Measurements from ENCODE around the gene LEKR1. TPM values are rescaled to one million over a fixed set of nuclear protein-coding genes. Genes with fewer than 3 reads are reported as not detected.

Gene LEKR1
- total and polyA plus RNA-seq, 5 donors: 0.97 to 2.0 (median 1.5) TPM

GRCh38 chr3:157040456-157040855, 214.3 kb downstream of the LEKR1 start:
- Histone ChIP-seq H3K27me3 (ENCODE audit: control insufficient read depth, insufficient read depth) (no peaks in the 10 kb centered on the region), H3K9me3 (ENCODE audit: control insufficient read depth, low read length) (no peaks in the 10 kb centered on the region), H3K4me3 (ENCODE audit: low read length) (no peak overlapping the region), H3K4me1 (ENCODE audit: control insufficient read depth, insufficient read depth, low read length) (peaks cover 3% of the 10 kb centered on the region), H3K27ac (ENCODE audit: low read length) (no peak overlapping the region)
- DNase-seq (no peak), ATAC-seq (no peak)
- intact Hi-C loops (cut with DNase I): no loop called here

- no peak overlapping the region for H3K4me3 ChIP-seq (ENCODE audit: low read length)
- H3K4me1 ChIP-seq (ENCODE audit: control insufficient read depth, insufficient read depth, low read length): peaks cover 3% of the 10 kb centered on the region
- ATAC-seq: no peak
- DNase-seq: no peak
- H3K27me3 ChIP-seq (ENCODE audit: control insufficient read depth, insufficient read depth): no peaks in the 10 kb centered on the region
- intact Hi-C loops (cut with DNase I): no loop called here
- H3K9me3 ChIP-seq (ENCODE audit: control insufficient read depth, low read length): no peaks in the 10 kb centered on the region
- no peak overlapping the region for H3K27ac ChIP-seq (ENCODE audit: low read length)
- 96% methylated on average over 2 of the region's 2 CpGs for WGBS
These were observed 216.1 kb downstream of the LEKR1 start for GRCh38 chr3:157042226-157042625.

DNA sequence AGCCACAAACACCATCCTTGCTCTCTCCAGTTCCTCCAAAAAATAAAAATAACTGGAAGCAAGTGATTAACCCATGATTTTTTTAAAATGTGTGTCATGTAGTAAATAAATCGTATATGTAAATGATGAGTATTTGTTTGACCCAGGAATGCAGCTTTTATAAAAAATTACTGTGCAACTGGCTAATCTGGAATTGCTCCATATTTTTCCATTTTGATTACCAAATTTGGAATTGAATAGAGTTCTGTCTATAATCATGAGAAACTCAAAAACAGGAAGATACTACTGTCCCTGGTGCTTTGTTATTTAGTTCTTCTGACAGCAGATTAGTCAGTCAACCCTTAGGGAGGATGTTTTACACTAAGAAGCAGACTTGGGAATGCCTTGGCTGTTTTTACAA, 217.6 kb downstream of the LEKR1 start:
- intact Hi-C loops (cut with DNase I): no loop called here
- no peaks in the 10 kb centered on the region for H3K27me3 ChIP-seq (ENCODE audit: control insufficient read depth, insufficient read depth)
- H3K4me3 ChIP-seq (ENCODE audit: low read length): no peak overlapping the region
- no peak overlapping the region for H3K27ac ChIP-seq (ENCODE audit: low read length)
- H3K9me3 ChIP-seq (ENCODE audit: control insufficient read depth, low read length): no peaks in the 10 kb centered on the region
- DNase-seq (no peak), ATAC-seq (no peak)
- 71% methylated on average over 1 of the region's 1 CpG for WGBS
- peaks cover 3% of the 10 kb centered on the region for H3K4me1 ChIP-seq (ENCODE audit: control insufficient read depth, insufficient read depth, low read length)

DNA sequence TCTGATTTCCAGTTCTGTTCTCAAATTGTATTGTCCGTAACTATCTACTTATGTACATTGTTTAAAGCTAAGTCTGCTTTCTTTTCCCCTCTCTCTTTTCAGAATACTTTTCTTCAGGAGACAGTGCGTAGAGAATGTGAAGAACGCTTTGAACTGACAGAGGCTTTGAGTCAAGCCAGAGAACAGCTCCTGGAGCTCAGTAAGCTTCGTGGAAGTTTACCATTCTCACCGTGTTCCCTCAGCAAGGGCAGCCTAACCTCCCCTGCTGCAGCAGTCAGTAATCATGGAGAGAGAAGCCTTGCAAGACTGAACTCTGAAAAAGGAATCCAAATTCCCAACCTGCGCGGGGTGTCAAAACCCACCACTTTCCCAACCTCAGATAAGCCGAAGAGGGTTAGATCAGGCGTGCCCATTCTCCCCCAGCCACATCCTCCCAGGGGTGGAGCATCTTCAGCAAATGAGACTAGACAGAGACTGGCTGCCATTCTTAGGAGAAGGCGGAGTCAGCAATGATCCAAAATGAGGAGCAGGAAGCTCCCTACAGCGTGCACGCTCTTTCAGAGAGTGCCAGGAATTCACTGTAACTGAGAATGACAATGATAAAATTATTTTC, 219.2 kb downstream of the LEKR1 start:
- DNase-seq (no peak), ATAC-seq (peak; percentile 76 to 82)
- Histone ChIP-seq H3K4me3 (ENCODE audit: low read length) (no peak overlapping the region), H3K27ac (ENCODE audit: low read length) (peak overlapping the region; percentile 2), H3K4me1 (ENCODE audit: control insufficient read depth, insufficient read depth, low read length) (peaks cover 3% of the 10 kb centered on the region), H3K27me3 (ENCODE audit: control insufficient read depth, insufficient read depth) (no peaks in the 10 kb centered on the region), H3K9me3 (ENCODE audit: control insufficient read depth, low read length) (no peaks in the 10 kb centered on the region)
- 46% methylated on average over 12 of the region's 12 CpGs for WGBS
- intact Hi-C loops (cut with DNase I): no loop called here

DNA sequence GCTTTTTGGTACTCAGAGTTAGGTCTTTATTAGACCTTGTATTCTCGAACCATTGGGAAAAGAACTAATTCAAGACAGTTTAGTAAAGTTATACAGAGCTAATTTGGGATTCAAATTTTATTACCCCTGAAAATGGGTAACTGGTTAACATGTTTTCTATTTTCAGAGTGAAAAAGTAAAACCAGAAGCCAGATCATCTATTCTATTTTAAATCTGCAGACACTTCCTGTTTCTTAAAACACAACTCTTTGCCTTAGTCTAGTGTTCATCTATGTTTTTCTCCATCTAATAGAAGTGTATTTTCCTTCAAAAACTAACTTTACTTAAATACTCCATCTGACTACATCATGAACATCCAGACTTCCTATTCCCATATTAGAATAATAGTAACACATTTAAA, 220.4 kb downstream of the LEKR1 start:
- Histone ChIP-seq H3K27me3 (ENCODE audit: control insufficient read depth, insufficient read depth) (no peaks in the 10 kb centered on the region), H3K4me1 (ENCODE audit: control insufficient read depth, insufficient read depth, low read length) (peaks cover 3% of the 10 kb centered on the region), H3K27ac (ENCODE audit: low read length) (no peak overlapping the region), H3K9me3 (ENCODE audit: control insufficient read depth, low read length) (no peaks in the 10 kb centered on the region), H3K4me3 (ENCODE audit: low read length) (no peak overlapping the region)
- ATAC-seq (no peak), DNase-seq (no peak)
- 85% methylated on average over 1 of the region's 1 CpG for WGBS
- intact Hi-C loops (cut with DNase I): no loop called here

- no peak for DNase-seq
- H3K27ac ChIP-seq (ENCODE audit: low read length): no peak overlapping the region
- no peaks in the 10 kb centered on the region for H3K27me3 ChIP-seq (ENCODE audit: control insufficient read depth, insufficient read depth)
- H3K4me1 ChIP-seq (ENCODE audit: control insufficient read depth, insufficient read depth, low read length): no peaks in the 10 kb centered on the region
- 85% methylated on average over 3 of the region's 3 CpGs for WGBS
- no peaks in the 10 kb centered on the region for H3K9me3 ChIP-seq (ENCODE audit: control insufficient read depth, low read length)
- intact Hi-C loops (cut with DNase I): no loop called here
- ATAC-seq: no peak
- H3K4me3 ChIP-seq (ENCODE audit: low read length): no peak overlapping the region
These were observed 224.9 kb downstream of the LEKR1 start for GRCh38 chr3:157051055-157051454.

GRCh38 chr3:157051591-157051990, 225.4 kb downstream of the LEKR1 start:
- Histone ChIP-seq H3K9me3 (ENCODE audit: control insufficient read depth, low read length) (no peaks in the 10 kb centered on the region), H3K4me3 (ENCODE audit: low read length) (no peak overlapping the region), H3K4me1 (ENCODE audit: control insufficient read depth, insufficient read depth, low read length) (no peaks in the 10 kb centered on the region), H3K27me3 (ENCODE audit: control insufficient read depth, insufficient read depth) (no peaks in the 10 kb centered on the region), H3K27ac (ENCODE audit: low read length) (no peak overlapping the region)
- intact Hi-C loops (cut with DNase I): no loop called here
- ATAC-seq (no peak), DNase-seq (no peak)

GRCh38 chr3:157056035-157056434, 229.9 kb downstream of the LEKR1 start:
- DNase-seq: no peak
- WGBS: 86% methylated on average over 1 of the region's 1 CpG
- ATAC-seq: no peak
- H3K4me3 ChIP-seq (ENCODE audit: low read length): no peak overlapping the region
- no peaks in the 10 kb centered on the region for H3K27me3 ChIP-seq (ENCODE audit: control insufficient read depth, insufficient read depth)
- H3K27ac ChIP-seq (ENCODE audit: low read length): no peak overlapping the region
- no peaks in the 10 kb centered on the region for H3K9me3 ChIP-seq (ENCODE audit: control insufficient read depth, low read length)
- intact Hi-C loops (cut with DNase I): no loop called here
- H3K4me1 ChIP-seq (ENCODE audit: control insufficient read depth, insufficient read depth, low read length): no peaks in the 10 kb centered on the region

DNA sequence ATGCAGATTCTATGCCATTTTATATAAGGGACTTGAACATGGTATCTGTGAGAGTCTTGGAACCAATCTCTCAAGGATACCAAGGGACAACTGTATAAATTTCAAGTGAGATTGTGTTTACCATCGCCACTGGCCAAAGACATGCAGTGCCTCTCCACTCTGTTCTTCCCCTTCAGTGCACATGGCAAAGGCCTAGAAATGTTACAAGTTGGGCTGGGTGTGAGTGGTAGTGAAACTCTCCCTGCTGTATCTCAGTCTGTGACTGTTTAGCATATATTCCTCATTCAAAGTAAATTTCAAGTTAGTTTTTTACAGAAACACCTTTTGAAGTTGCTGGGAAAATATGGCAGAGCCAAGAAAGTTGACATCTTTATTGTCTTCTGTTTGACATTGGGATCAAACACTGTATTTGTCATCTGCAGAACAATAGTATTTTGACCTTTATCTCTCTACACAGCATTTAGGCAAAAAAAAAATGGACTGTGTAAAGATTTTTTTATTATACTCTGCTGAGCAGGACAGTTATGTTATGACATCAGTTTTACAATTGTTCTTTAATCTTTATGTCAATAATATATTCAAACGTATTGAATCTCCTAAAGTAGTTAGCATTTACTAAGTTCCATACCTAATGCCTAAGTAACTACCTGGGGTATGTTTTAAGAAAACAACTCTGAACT, 232.4 kb downstream of the LEKR1 start:
- Histone ChIP-seq H3K27me3 (ENCODE audit: control insufficient read depth, insufficient read depth) (no peaks in the 10 kb centered on the region), H3K4me1 (ENCODE audit: control insufficient read depth, insufficient read depth, low read length) (no peaks in the 10 kb centered on the region), H3K9me3 (ENCODE audit: control insufficient read depth, low read length) (no peaks in the 10 kb centered on the region), H3K27ac (ENCODE audit: low read length) (no peak overlapping the region), H3K4me3 (ENCODE audit: low read length) (no peak overlapping the region)
- ATAC-seq (no peak), DNase-seq (no peak)
- intact Hi-C loops (cut with DNase I): no loop called here
- 79% methylated on average over 2 of the region's 2 CpGs for WGBS

DNA sequence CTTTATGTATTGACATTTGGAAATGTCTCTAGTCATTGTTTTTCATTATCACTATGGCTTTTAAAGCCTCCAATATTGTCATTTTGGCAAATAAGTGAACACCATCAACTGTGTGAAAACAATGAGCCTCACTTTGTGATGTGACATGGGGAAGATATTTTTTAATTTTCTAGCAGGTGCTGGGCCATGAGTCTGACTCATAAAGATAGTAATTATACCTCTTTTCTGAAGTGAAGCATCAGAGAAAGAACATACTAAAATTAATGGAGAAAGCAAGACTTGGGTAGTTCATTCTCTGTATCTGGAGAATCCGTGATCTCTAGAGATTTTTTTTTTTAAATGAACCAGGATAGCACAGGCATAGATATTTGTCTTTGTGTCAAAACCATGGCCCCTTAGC, 233.0 kb downstream of the LEKR1 start:
- H3K4me3 ChIP-seq (ENCODE audit: low read length): no peak overlapping the region
- H3K27ac ChIP-seq (ENCODE audit: low read length): no peak overlapping the region
- WGBS: 86% methylated on average over 1 of the region's 1 CpG
- H3K9me3 ChIP-seq (ENCODE audit: control insufficient read depth, low read length): no peaks in the 10 kb centered on the region
- H3K27me3 ChIP-seq (ENCODE audit: control insufficient read depth, insufficient read depth): no peaks in the 10 kb centered on the region
- DNase-seq (no peak), ATAC-seq (no peak)
- H3K4me1 ChIP-seq (ENCODE audit: control insufficient read depth, insufficient read depth, low read length): no peaks in the 10 kb centered on the region
- intact Hi-C loops (cut with DNase I): no loop called here

GRCh38 chr3:157059661-157060060, 233.5 kb downstream of the LEKR1 start:
- Histone ChIP-seq H3K27ac (ENCODE audit: low read length) (no peak overlapping the region), H3K9me3 (ENCODE audit: control insufficient read depth, low read length) (no peaks in the 10 kb centered on the region), H3K4me3 (ENCODE audit: low read length) (no peak overlapping the region), H3K4me1 (ENCODE audit: control insufficient read depth, insufficient read depth, low read length) (no peaks in the 10 kb centered on the region), H3K27me3 (ENCODE audit: control insufficient read depth, insufficient read depth) (no peaks in the 10 kb centered on the region)
- DNase-seq (no peak), ATAC-seq (no peak)
- intact Hi-C loops (cut with DNase I): loop anchor here in 1 of 4 donors (10.0 kb wide), 1 partner anchor 55 kb away; no protein-coding TSS in a partner anchor

DNA sequence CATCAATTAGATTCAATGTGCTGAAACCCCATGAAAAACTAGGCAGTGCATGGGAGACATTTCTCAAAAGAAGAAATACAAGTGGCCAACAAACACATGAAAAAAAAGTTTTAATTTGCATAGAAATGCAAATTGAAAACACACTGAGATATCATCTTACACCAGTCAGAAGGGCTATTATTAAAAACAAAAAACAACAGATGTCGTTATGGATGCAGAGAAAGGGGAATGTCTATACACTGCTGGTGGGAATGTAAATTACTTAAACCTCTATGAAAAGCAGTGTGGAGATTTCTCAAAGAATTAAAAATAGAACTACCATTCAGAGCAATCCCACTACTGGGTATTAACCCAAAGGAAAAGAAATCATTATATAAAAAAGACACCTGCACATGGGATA, 235.1 kb downstream of the LEKR1 start:
- no peaks in the 10 kb centered on the region for H3K27me3 ChIP-seq (ENCODE audit: control insufficient read depth, insufficient read depth)
- ATAC-seq (no peak), DNase-seq (no peak)
- intact Hi-C loops (cut with DNase I): loop anchor here in 1 of 4 donors (10.0 kb wide), 1 partner anchor 56 kb away; no protein-coding TSS in a partner anchor
- H3K4me1 ChIP-seq (ENCODE audit: control insufficient read depth, insufficient read depth, low read length): no peaks in the 10 kb centered on the region
- H3K9me3 ChIP-seq (ENCODE audit: control insufficient read depth, low read length): no peaks in the 10 kb centered on the region
- no peak overlapping the region for H3K4me3 ChIP-seq (ENCODE audit: low read length)
- no peak overlapping the region for H3K27ac ChIP-seq (ENCODE audit: low read length)
- WGBS: 89% methylated on average over 1 of the region's 1 CpG

Data from right cardiac atrium (tissue), 5 donors.